Astrocyte (in vitro differentiated cells and primary cell): ENCODE measurements around the gene TRPM4.
A peak's percentile ranks its signal among the peaks of the same experiment; 100 is the strongest.

Experiments
- EZH2 ChIP-seq: IDR thresholded peaks from 2 replicates; pipeline ENCODE4 v1.6.1; 2012; ENCODE audit warnings: mild to moderate bottlenecking, low read length, inconsistent platforms; ENCODE audit not compliant: insufficient read depth
- TF ChIP-seq, protein P1 (sequence below): IDR thresholded peaks from 2 replicates; pipeline ENCODE4 v1.5.1; 2011; ENCODE audit warnings: low read depth, mild to moderate bottlenecking, inconsistent platforms, low read length, moderate library complexity; ENCODE audit not compliant: insufficient read depth

DNA sequence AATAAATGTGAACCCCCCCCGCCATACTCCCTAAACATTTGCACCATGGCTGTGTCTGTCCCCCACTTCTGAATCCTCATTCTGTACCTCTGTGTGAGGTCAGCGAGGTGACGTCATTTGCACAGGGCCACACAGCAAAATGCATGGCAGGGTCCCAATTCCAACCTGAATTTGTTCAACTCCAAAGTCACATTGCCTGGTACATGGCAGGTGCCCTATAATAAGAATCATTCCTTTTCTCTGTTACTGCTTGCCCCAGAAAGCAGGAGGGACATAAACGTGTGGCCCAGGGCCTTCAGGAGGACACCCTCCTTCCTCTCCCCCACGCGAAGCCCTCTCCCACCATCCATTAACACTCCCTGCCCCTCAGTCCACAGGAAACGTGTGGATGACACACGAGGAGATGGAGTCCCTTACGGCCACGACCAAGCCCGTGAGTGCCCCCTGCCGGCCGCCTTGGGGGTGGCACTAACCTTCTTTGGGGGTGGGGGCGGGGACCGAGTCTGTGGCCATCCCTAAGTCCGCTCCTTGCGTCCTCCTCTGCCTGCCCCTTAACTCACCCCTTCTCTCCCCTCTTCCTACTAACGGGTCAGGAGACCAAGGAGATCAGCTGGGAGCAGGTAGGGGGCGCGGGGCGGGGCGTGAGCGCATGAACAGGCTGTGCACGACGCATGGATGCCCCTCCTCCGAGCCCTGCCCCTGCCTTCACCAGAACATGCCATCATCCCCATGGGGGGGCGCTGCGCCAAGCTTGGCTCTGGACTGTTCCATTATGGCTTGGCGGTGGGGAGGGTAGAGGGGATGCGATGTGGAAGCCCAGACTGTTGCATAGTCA, 11.8 kb upstream of the TRPM4 start:
- TF ChIP-seq, protein P1, sequence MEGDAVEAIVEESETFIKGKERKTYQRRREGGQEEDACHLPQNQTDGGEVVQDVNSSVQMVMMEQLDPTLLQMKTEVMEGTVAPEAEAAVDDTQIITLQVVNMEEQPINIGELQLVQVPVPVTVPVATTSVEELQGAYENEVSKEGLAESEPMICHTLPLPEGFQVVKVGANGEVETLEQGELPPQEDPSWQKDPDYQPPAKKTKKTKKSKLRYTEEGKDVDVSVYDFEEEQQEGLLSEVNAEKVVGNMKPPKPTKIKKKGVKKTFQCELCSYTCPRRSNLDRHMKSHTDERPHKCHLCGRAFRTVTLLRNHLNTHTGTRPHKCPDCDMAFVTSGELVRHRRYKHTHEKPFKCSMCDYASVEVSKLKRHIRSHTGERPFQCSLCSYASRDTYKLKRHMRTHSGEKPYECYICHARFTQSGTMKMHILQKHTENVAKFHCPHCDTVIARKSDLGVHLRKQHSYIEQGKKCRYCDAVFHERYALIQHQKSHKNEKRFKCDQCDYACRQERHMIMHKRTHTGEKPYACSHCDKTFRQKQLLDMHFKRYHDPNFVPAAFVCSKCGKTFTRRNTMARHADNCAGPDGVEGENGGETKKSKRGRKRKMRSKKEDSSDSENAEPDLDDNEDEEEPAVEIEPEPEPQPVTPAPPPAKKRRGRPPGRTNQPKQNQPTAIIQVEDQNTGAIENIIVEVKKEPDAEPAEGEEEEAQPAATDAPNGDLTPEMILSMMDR: peak; percentile 50
- no peak for TF ChIP-seq EZH2
